A549 treated with DMSO at 1 μM for 4 hours (cell line): ENCODE data around the gene CDHR3. TPM values are rescaled to one million over a fixed set of nuclear protein-coding genes. Genes with fewer than 3 reads are reported as not detected.

Source experiments
- total RNA-seq: library from RNA; stranded (reverse); fragments of 200-300 nt; extraction: Qiagen RNA extraction; gene quantifications from 5 replicates; pipeline ENCODE4 v1.2.3, GENCODE V29; 2022; ENCODE audit warnings: low read depth

CDHR3 gene, protein sequence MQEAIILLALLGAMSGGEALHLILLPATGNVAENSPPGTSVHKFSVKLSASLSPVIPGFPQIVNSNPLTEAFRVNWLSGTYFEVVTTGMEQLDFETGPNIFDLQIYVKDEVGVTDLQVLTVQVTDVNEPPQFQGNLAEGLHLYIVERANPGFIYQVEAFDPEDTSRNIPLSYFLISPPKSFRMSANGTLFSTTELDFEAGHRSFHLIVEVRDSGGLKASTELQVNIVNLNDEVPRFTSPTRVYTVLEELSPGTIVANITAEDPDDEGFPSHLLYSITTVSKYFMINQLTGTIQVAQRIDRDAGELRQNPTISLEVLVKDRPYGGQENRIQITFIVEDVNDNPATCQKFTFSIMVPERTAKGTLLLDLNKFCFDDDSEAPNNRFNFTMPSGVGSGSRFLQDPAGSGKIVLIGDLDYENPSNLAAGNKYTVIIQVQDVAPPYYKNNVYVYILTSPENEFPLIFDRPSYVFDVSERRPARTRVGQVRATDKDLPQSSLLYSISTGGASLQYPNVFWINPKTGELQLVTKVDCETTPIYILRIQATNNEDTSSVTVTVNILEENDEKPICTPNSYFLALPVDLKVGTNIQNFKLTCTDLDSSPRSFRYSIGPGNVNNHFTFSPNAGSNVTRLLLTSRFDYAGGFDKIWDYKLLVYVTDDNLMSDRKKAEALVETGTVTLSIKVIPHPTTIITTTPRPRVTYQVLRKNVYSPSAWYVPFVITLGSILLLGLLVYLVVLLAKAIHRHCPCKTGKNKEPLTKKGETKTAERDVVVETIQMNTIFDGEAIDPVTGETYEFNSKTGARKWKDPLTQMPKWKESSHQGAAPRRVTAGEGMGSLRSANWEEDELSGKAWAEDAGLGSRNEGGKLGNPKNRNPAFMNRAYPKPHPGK
- 4.5 to 5.9 TPM (median 5.6 TPM) in 5 replicates for total RNA-seq

DNA sequence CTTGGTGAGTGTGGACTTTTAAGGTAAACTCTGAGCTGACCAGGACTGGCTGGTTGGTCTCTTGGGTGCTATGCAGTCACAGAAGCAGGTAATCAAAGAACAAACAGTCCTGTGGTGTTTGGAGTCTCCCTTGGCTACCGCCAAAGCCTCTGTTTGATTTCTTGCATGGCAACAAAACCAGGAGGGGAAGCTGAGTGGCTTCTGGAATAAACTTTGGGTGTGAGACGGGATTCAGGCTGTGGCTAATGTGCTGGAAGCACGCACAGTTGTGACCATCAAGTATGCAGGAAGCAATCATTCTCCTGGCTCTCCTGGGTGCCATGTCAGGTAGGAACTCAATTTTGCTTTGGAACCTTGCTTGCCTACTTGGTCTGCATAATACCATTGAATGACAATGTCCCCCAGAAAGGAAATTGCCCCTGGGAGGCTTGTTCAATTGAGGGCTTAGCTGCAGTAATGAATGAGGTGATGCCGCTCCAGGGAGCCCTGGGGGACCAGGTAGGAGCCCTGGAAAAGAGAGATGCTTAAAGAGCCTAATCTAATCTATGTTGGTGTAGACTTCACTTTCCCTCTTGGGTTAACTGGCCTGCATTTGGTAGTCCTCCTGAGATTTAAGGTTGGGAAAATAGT, at the start of gene CDHR3:
TSS of gene CDHR3 (plus strand) at position 227 of the 630 bp plus-strand sequence. CDS start at position 282, 55 bp downstream.

Other genes starting within 250 kb of the CDHR3 start
- 5.5 to 7.6 TPM (median 5.9 TPM) in 5 replicates for gene ATXN7L1, start 86.7 kb upstream of the CDHR3 start, total RNA-seq
- 83.2 to 105 TPM (median 94.0 TPM) in 5 replicates for gene SYPL1, start 149.0 kb downstream of the CDHR3 start, total RNA-seq